ENCODE measurements around the gene CFL1. TPM values are rescaled to one million over a fixed set of nuclear protein-coding genes. Genes with fewer than 3 reads are reported as not detected.

Gene CFL1
- total RNA-seq, 5 donors from 2014 or later (not counting 1 experiment from before 2014, with no cell fraction given): 584 to 761 (median 636) TPM

GRCh38 chr11:65882120-65883057, 24.4 kb upstream of the CFL1 start:
- Histone ChIP-seq H3K4me1 (ENCODE audit: control insufficient read depth in 1 of 2, extremely low read depth in 1 of 2, insufficient read depth in 2 of 2, low read length in 2 of 2) (peaks cover 6 to 64% of the 10 kb centered on the region in 2 experiments), H3K27ac (ENCODE audit: low read length) (no peak overlapping the region), H3K9me3 (no peaks in the 10 kb centered on the region), H3K4me3 (ENCODE audit: control insufficient read depth in 1 of 2, extremely low read depth in 1 of 2, low read length in 1 of 2) (no peak overlapping the region), H3K36me3 (ENCODE audit: control insufficient read depth in 2 of 2, extremely low read depth in 1 of 2, insufficient read depth in 1 of 2, low read length in 1 of 2) (peaks cover 18 to 45% of the 10 kb centered on the region in 2 donors), H3K27me3 (replicated peaks in 1 of 2; ENCODE audit: control insufficient read depth in 2 of 2, extremely low read depth in 1 of 2, insufficient read depth in 2 of 2, low read length in 1 of 2) (no peaks in the 10 kb centered on the region)
- H3K4me1 Mint-ChIP-seq: peaks cover 48 to 67% (median 55%) of the 10 kb centered on the region in 3 donors
- POLR2A ChIA-PET: no interaction called here
- peaks cover 4% of the 10 kb centered on the region for H3K36me3 Mint-ChIP-seq
- CTCF ChIA-PET: interaction anchor here in 1 of 2 donors (1.5 to 9.7 kb wide), 2 partner anchors 8 to 23 kb away, joined by 4 to 167 read pairs; partner anchors contain the start of genes CCDC85B, CFL1 and MUS81
- 89% methylated on average over 18 of the region's 30 CpGs for WGBS (ENCODE audit: insufficient coverage)
- ATAC-seq (replicated peaks in 1 of 4) (no peak), DNase-seq (peak in 1 of 35 experiments; percentile 12)
- H3K4me3 Mint-ChIP-seq: no peak overlapping the region
- no peaks in the 10 kb centered on the region for H3K9me3 Mint-ChIP-seq
- H3K27ac Mint-ChIP-seq: peak overlapping the region; percentile 8 to 92
- H3K27me3 Mint-ChIP-seq: no peaks in the 10 kb centered on the region

GRCh38 chr11:65880844-65881421, 23.0 kb upstream of the CFL1 start:
- H3K36me3 Mint-ChIP-seq: peaks cover 4% of the 10 kb centered on the region
- peak overlapping the region in 1 of 2 donors; percentile 24 for H3K4me3 ChIP-seq (ENCODE audit: control insufficient read depth in 1 of 2, extremely low read depth in 1 of 2, low read length in 1 of 2)
- H3K4me3 Mint-ChIP-seq: peak overlapping the region; percentile 32 to 78 (median 77)
- no peaks in the 10 kb centered on the region for H3K9me3 ChIP-seq
- ChIA-PET CTCF (interaction anchor here (0.6 to 1.5 kb wide), 3 partner anchors 10 to 268 kb away, joined by 3 to 4 read pairs (median 3); partner anchors contain the start of genes CCDC85B (in 1 of the 2) and MUS81 (in 1 of the 2)), POLR2A (no interaction called here)
- H3K9me3 Mint-ChIP-seq: no peaks in the 10 kb centered on the region
- peak in 1 of 4 experiments; percentile 5 for ATAC-seq (replicated peaks in 1 of 4)
- no peaks in the 10 kb centered on the region for H3K27me3 Mint-ChIP-seq
- H3K27ac ChIP-seq (ENCODE audit: low read length): peak overlapping the region; percentile 49
- peaks cover 6 to 65% of the 10 kb centered on the region in 2 experiments for H3K4me1 ChIP-seq (ENCODE audit: control insufficient read depth in 1 of 2, extremely low read depth in 1 of 2, insufficient read depth in 2 of 2, low read length in 2 of 2)
- no peaks in the 10 kb centered on the region for H3K27me3 ChIP-seq (replicated peaks in 1 of 2; ENCODE audit: control insufficient read depth in 2 of 2, extremely low read depth in 1 of 2, insufficient read depth in 2 of 2, low read length in 1 of 2)
- peak overlapping the region; percentile 90 to 92 for H3K27ac Mint-ChIP-seq
- 44% methylated on average over 3 of the region's 7 CpGs for WGBS (ENCODE audit: insufficient coverage)
- H3K4me1 Mint-ChIP-seq: peaks cover 38 to 58% (median 44%) of the 10 kb centered on the region in 3 donors
- peaks cover 18 to 39% of the 10 kb centered on the region in 2 donors for H3K36me3 ChIP-seq (ENCODE audit: control insufficient read depth in 2 of 2, extremely low read depth in 1 of 2, insufficient read depth in 1 of 2, low read length in 1 of 2)
- DNase-seq: no peak

DNA sequence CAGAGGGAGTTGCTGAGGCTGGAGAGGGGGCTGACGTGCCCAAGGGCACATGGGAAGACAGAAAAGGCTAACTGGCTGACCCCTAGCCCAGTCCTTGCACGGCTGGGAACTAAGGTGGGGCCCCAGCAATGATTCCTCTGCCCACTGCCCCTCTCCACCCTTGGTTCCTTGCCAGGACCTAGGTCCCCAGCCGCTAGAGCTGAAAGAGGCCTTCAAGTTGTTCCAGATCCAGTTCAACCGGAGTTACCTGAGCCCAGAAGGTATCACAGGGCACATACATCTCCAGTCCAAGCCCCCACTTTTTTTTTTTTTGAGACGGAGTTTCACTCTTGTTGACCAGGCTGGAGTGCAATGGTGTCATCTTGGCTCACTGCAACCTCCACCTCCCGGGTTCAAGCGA, 22.0 kb upstream of the CFL1 start:
- no peaks in the 10 kb centered on the region for H3K9me3 Mint-ChIP-seq
- H3K27me3 Mint-ChIP-seq: no peaks in the 10 kb centered on the region
- Histone ChIP-seq H3K9me3 (no peaks in the 10 kb centered on the region), H3K27ac (ENCODE audit: low read length) (peak overlapping the region; percentile 63), H3K36me3 (ENCODE audit: control insufficient read depth in 2 of 2, extremely low read depth in 1 of 2, insufficient read depth in 1 of 2, low read length in 1 of 2) (peaks cover 11 to 31% of the 10 kb centered on the region in 2 donors), H3K4me1 (ENCODE audit: control insufficient read depth in 1 of 2, extremely low read depth in 1 of 2, insufficient read depth in 2 of 2, low read length in 2 of 2) (peaks cover 6 to 61% of the 10 kb centered on the region in 2 experiments), H3K4me3 (ENCODE audit: control insufficient read depth in 1 of 2, extremely low read depth in 1 of 2, low read length in 1 of 2) (peak overlapping the region in 1 of 2 donors; percentile 61), H3K27me3 (replicated peaks in 1 of 2; ENCODE audit: control insufficient read depth in 2 of 2, extremely low read depth in 1 of 2, insufficient read depth in 2 of 2, low read length in 1 of 2) (no peaks in the 10 kb centered on the region)
- peaks cover 4% of the 10 kb centered on the region for H3K36me3 Mint-ChIP-seq
- H3K4me3 Mint-ChIP-seq: peak overlapping the region; percentile 64 to 78 (median 77)
- peaks cover 34 to 54% (median 43%) of the 10 kb centered on the region in 3 donors for H3K4me1 Mint-ChIP-seq
- H3K27ac Mint-ChIP-seq: peak overlapping the region; percentile 90 to 92
- 55% methylated on average over 5 of the region's 7 CpGs for WGBS (ENCODE audit: insufficient coverage)
- DNase-seq (no peak), ATAC-seq (replicated peaks in 1 of 4) (peak in 1 of 4 experiments; percentile 6)
- ChIA-PET POLR2A (interaction anchor here in 1 of 2 donors (0.6 kb wide), 1 partner anchor 314 kb away, joined by 6 read pairs; no protein-coding TSS in a partner anchor), CTCF (no interaction called here)

- Histone ChIP-seq H3K4me3 (ENCODE audit: control insufficient read depth in 1 of 2, extremely low read depth in 1 of 2, low read length in 1 of 2) (peak within 1 kb of the TSS in 1 of 2 donors; percentile 61), H3K27ac (ENCODE audit: low read length) (peak within 1 kb of the TSS; percentile 63), H3K4me1 (ENCODE audit: control insufficient read depth in 1 of 2, extremely low read depth in 1 of 2, insufficient read depth in 2 of 2, low read length in 2 of 2) (peaks cover 6 to 57% of the 10 kb centered on the region in 2 experiments), H3K36me3 (ENCODE audit: control insufficient read depth in 2 of 2, extremely low read depth in 1 of 2, insufficient read depth in 1 of 2, low read length in 1 of 2) (peaks cover 11 to 27% of the 10 kb centered on the region in 2 donors), H3K9me3 (no peaks in the 10 kb centered on the region), H3K27me3 (replicated peaks in 1 of 2; ENCODE audit: control insufficient read depth in 2 of 2, extremely low read depth in 1 of 2, insufficient read depth in 2 of 2, low read length in 1 of 2) (no peaks in the 10 kb centered on the region)
- H3K9me3 Mint-ChIP-seq: no peaks in the 10 kb centered on the region
- ATAC-seq (replicated peaks in 1 of 4) (peak; percentile 69 to 79 (median 72)), DNase-seq (peak in 17 of 35 experiments; percentile 19 to 67 (median 41))
- ChIA-PET POLR2A (interaction anchor here in 1 of 2 donors (0.6 kb wide), 1 partner anchor 313 kb away, joined by 6 read pairs; no protein-coding TSS in a partner anchor), CTCF (no interaction called here)
- H3K27ac Mint-ChIP-seq: peak within 1 kb of the TSS; percentile 90 to 92
- H3K4me3 Mint-ChIP-seq: peak within 1 kb of the TSS; percentile 64 to 78 (median 77)
- no peaks in the 10 kb centered on the region for H3K27me3 Mint-ChIP-seq
- 0% methylated on average over 5 of the region's 7 CpGs for WGBS (ENCODE audit: insufficient coverage)
- H3K36me3 Mint-ChIP-seq: peaks cover 3% of the 10 kb centered on the region
- peaks cover 30 to 51% (median 39%) of the 10 kb centered on the region in 3 donors for H3K4me1 Mint-ChIP-seq
Measured at GRCh38 chr11:65879617-65880016, 21.6 kb upstream of the CFL1 start, which contains the start of gene CTSW. CTSW (plus strand) TSS chr11:65879837; CDS start chr11:65879855, 18 bp downstream.

- peak overlapping the region; percentile 92 for H3K27ac ChIP-seq (ENCODE audit: low read length)
- no peaks in the 10 kb centered on the region for H3K9me3 ChIP-seq
- peaks cover 5 to 51% of the 10 kb centered on the region in 2 experiments for H3K4me1 ChIP-seq (ENCODE audit: control insufficient read depth in 1 of 2, extremely low read depth in 1 of 2, insufficient read depth in 2 of 2, low read length in 2 of 2)
- POLR2A ChIA-PET: interaction anchor here in 1 of 2 donors (0.6 kb wide), 1 partner anchor 17 kb away, joined by 3 read pairs; the partner anchor contains the start of gene CCDC85B
- H3K4me3 ChIP-seq (ENCODE audit: control insufficient read depth in 1 of 2, extremely low read depth in 1 of 2, low read length in 1 of 2): peak overlapping the region; percentile 67 to 77
- Mint-ChIP-seq H3K9me3 (no peaks in the 10 kb centered on the region), H3K36me3 (no peaks in the 10 kb centered on the region), H3K4me3 (peak overlapping the region; percentile 80 to 91 (median 87)), H3K4me1 (peaks cover 14 to 38% (median 21%) of the 10 kb centered on the region in 3 donors), H3K27me3 (no peaks in the 10 kb centered on the region), H3K27ac (peak overlapping the region; percentile 61 to 89)
- ATAC-seq (replicated peaks in 1 of 4): peak; percentile 87 to 95 (median 93)
- peaks cover 0 to 7% of the 10 kb centered on the region in 2 experiments for H3K27me3 ChIP-seq (replicated peaks in 1 of 2; ENCODE audit: control insufficient read depth in 2 of 2, extremely low read depth in 1 of 2, insufficient read depth in 2 of 2, low read length in 1 of 2)
- CTCF ChIA-PET: interaction anchor here in 1 of 2 donors (1.5 to 2.3 kb wide), 3 partner anchors 12 to 16 kb away, joined by 8 to 30 read pairs (median 11); partner anchors contain the start of genes CCDC85B, FIBP and MUS81
- no peaks in the 10 kb centered on the region for H3K36me3 ChIP-seq (ENCODE audit: control insufficient read depth in 2 of 2, extremely low read depth in 1 of 2, insufficient read depth in 1 of 2, low read length in 1 of 2)
- 1% methylated on average over 36 of the region's 54 CpGs for WGBS (ENCODE audit: insufficient coverage)
- DNase-seq: peak; percentile 86 to 99 (median 93)
Measured at GRCh38 chr11:65873318-65874156, 15.6 kb upstream of the CFL1 start.
